Muscle layer of colon (tissue), 2 donors: ENCODE data around the gene HEXA.

Experiments used
- H3K27ac ChIP-seq: one replicate; pipeline ENCODE4 v1.7.0; 2013; ENCODE audit warnings: low read depth, mild to moderate bottlenecking, low read length, moderate library complexity
- H3K27me3 ChIP-seq, 2 donors: one replicate each; pipeline ENCODE4 v1.7.0; 2013; ENCODE audit warnings: low read length in 2 of 2, mild to moderate bottlenecking in 2 of 2; ENCODE audit not compliant: insufficient read depth in 2 of 2, control insufficient read depth in 1 of 2
- H3K36me3 ChIP-seq: one replicate; pipeline ENCODE4 v1.7.0; 2013; ENCODE audit warnings: mild to moderate bottlenecking, low read length; ENCODE audit not compliant: insufficient read depth
- H3K4me1 ChIP-seq: one replicate; pipeline ENCODE4 v1.7.0; 2013; ENCODE audit warnings: mild to moderate bottlenecking, low read length; ENCODE audit not compliant: insufficient read depth
- H3K4me3 ChIP-seq, 2 donors: one replicate each; pipeline ENCODE4 v1.7.0; 2013; ENCODE audit warnings: low read length in 2 of 2, low read depth in 1 of 2, mild to moderate bottlenecking in 1 of 2, moderate library complexity in 1 of 2
- H3K9ac ChIP-seq: one replicate; pipeline ENCODE4 v1.7.0; 2013; ENCODE audit warnings: low read length
- H3K9me3 ChIP-seq: one replicate; pipeline ENCODE4 v1.7.0; 2013; ENCODE audit warnings: mild to moderate bottlenecking, low read length
- donor health status: abdominal sarcoma.
- donor health status: Adenocarcinoma of cecum.

The HEXA gene

DNA sequence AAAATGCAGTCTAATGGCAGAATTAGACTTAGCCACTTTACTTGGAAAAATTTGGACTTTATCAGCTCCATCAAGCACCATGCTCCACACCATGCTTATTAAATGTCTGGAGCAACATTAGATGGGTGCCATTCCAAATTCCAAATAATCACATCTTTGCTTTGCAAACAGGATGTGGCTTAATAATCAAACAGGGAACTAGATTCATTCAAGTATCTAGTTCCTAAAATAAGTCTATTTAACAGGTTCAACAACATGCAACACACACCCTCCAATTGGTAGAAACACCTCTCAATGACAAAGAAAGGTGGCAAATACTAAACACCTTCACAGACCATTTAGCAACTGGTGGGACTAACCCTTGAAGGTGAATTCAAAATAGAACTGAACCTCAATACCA, 3.5 kb downstream of the HEXA start:
- Histone ChIP-seq H3K27me3 (no peaks in the 10 kb centered on the region), H3K4me3 (no peak overlapping the region), H3K36me3 (peaks cover 19% of the 10 kb centered on the region), H3K4me1 (peaks cover 35% of the 10 kb centered on the region), H3K9me3 (no peaks in the 10 kb centered on the region), H3K9ac (no peak overlapping the region), H3K27ac (no peak overlapping the region)

DNA sequence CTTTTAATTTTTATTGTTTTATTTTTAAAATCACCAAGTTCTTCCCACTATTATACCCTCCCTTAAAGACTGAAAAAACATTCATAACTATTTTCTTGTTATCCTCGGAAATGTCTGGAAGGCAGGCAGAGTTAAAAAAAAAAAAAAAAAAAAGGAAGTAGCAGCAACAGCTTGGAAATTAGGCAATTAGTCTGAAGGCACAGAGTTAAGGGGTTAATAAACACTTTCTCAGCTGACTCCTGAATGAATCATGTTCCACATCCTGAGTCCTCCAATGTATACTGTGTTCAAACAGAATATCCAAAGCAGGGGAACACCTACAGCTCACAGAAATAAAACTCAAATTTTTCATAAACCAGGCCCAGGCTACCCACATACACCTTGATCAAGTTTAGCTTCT, 5.8 kb downstream of the HEXA start:
- Histone ChIP-seq H3K4me1 (peaks cover 25% of the 10 kb centered on the region), H3K4me3 (no peak overlapping the region), H3K36me3 (peaks cover 19% of the 10 kb centered on the region)

GRCh38 chr15:72368899-72369298, 6.9 kb downstream of the HEXA start:
- H3K9ac ChIP-seq, result no peak overlapping the region
- H3K9me3 ChIP-seq, result no peaks in the 10 kb centered on the region
- no peak overlapping the region for H3K27ac ChIP-seq
- H3K27me3 ChIP-seq, result no peaks in the 10 kb centered on the region
- peaks cover 19% of the 10 kb centered on the region for H3K36me3 ChIP-seq
- no peak overlapping the region for H3K4me3 ChIP-seq
- peaks cover 14% of the 10 kb centered on the region for H3K4me1 ChIP-seq

More for the DNA sequence above, 5.8 kb downstream of the HEXA start:
- no peak overlapping the region for H3K27ac ChIP-seq
- H3K9me3 ChIP-seq, result no peaks in the 10 kb centered on the region
- H3K27me3 ChIP-seq, result no peaks in the 10 kb centered on the region
- no peak overlapping the region for H3K9ac ChIP-seq

- Histone ChIP-seq H3K4me1 (peaks cover 12% of the 10 kb centered on the region), H3K27me3 (no peaks in the 10 kb centered on the region), H3K4me3 (no peak overlapping the region), H3K27ac (no peak overlapping the region), H3K9ac (no peak overlapping the region), H3K9me3 (no peaks in the 10 kb centered on the region), H3K36me3 (peaks cover 19% of the 10 kb centered on the region)
Observed at GRCh38 chr15:72368325-72368724, 7.5 kb downstream of the HEXA start.

GRCh38 chr15:72365844-72366243, 10.0 kb downstream of the HEXA start:
- Histone ChIP-seq H3K9me3 (no peaks in the 10 kb centered on the region), H3K9ac (no peak overlapping the region), H3K36me3 (peaks cover 19% of the 10 kb centered on the region), H3K4me1 (peaks cover 5% of the 10 kb centered on the region), H3K27ac (no peak overlapping the region), H3K27me3 (no peaks in the 10 kb centered on the region), H3K4me3 (no peak overlapping the region)

GRCh38 chr15:72361176-72361575, 14.6 kb downstream of the HEXA start:
- Histone ChIP-seq H3K27me3 (no peaks in the 10 kb centered on the region), H3K4me1 (no peaks in the 10 kb centered on the region), H3K9me3 (no peaks in the 10 kb centered on the region), H3K27ac (no peak overlapping the region), H3K36me3 (peaks cover 10% of the 10 kb centered on the region), H3K4me3 (no peak overlapping the region), H3K9ac (no peak overlapping the region)

- Histone ChIP-seq H3K4me1 (no peaks in the 10 kb centered on the region), H3K27me3 (no peaks in the 10 kb centered on the region), H3K9me3 (no peaks in the 10 kb centered on the region), H3K4me3 (no peak overlapping the region), H3K9ac (no peak overlapping the region), H3K36me3 (peaks cover 32% of the 10 kb centered on the region), H3K27ac (no peak overlapping the region)
Observed at GRCh38 chr15:72358650-72359171, 17.1 kb downstream of the HEXA start.

DNA sequence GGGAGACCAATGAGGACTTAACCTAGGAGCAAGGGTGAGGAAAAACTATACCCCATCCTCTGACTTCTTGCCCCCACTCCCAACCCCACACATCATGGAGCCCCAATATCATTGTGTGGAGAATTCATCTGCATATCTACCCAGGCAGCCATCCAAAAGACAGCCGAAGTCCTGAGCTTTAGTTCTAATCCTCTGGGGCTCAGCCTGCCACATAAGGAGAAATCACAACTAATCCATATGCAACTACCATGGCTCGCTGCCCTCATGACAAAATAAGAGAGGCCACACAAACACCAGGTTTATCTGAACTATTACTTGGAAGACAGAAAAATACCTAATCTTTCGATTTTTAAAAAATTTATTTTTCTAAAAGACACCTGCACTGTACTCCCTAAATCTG, 17.7 kb downstream of the HEXA start:
- no peaks in the 10 kb centered on the region for H3K27me3 ChIP-seq
- H3K9ac ChIP-seq, result no peak overlapping the region
- peaks cover 38% of the 10 kb centered on the region for H3K36me3 ChIP-seq
- H3K4me3 ChIP-seq, result no peak overlapping the region
- H3K27ac ChIP-seq, result no peak overlapping the region
- no peaks in the 10 kb centered on the region for H3K4me1 ChIP-seq
- no peaks in the 10 kb centered on the region for H3K9me3 ChIP-seq

DNA sequence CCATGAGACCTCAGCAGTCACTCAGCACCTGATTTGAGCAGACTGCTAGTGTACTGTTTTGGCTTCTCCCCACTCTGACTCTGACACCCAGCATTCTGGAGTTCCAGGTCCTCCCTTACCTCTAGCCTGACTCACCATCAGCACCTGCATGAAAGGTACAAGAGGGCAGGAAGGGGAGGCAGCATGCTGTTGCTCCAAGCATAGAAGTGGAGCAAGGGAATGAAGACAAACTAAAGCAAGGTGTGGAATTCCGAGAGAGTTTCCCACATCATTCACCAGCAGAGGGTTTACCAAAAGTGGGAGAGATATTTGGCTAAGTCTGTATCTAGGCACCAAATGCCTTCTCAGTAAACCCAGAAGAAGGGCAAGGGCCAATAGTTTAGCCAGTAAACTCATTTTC, 21.3 kb downstream of the HEXA start:
- Histone ChIP-seq H3K36me3 (peaks cover 68% of the 10 kb centered on the region), H3K4me3 (no peak overlapping the region), H3K9me3 (no peaks in the 10 kb centered on the region), H3K4me1 (no peaks in the 10 kb centered on the region), H3K27ac (no peak overlapping the region), H3K27me3 (no peaks in the 10 kb centered on the region), H3K9ac (no peak overlapping the region)

DNA sequence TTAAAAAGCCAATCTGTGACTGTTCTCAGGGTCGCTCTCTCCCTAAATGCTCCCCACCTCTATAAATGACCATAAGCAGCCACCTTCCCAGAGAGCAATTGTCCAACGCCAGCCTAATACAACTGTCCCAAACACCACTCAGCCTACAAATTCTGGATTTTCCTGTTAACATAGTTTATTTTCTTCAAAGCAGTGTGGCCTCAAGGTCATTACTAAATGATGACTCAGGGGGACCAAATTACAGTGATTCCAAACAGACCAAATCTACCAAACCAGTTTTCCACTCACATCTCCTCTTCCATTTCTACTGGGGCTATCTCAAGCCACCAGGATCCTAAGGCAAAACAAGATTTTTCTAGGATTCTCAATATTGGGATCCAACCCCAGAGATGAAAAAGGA, 22.5 kb downstream of the HEXA start:
- Histone ChIP-seq H3K9ac (no peak overlapping the region), H3K36me3 (peaks cover 80% of the 10 kb centered on the region), H3K4me1 (no peaks in the 10 kb centered on the region), H3K4me3 (no peak overlapping the region), H3K27ac (no peak overlapping the region), H3K9me3 (no peaks in the 10 kb centered on the region), H3K27me3 (no peaks in the 10 kb centered on the region)

DNA sequence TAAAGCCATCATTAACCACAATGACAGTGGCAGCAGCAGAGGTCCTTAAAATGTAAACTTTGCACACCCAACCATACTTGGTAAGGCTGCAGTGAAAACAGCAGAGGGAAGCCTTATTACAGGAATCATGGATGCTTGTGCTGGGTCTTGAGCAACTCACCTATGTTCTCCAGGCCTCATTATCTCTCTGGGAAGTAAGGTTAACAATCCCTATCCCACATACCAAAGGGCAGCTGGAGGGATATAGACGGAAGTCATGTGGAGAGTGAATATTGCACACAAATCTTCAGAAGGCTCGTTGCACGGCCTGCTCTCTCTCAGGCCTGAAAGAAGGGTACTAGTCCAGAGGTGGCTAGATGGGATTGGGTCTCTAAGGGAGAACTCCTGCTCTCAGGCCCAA, 30.0 kb downstream of the HEXA start:
- Histone ChIP-seq H3K27ac (no peak overlapping the region), H3K36me3 (peaks cover 67% of the 10 kb centered on the region), H3K9ac (no peak overlapping the region), H3K27me3 (no peaks in the 10 kb centered on the region), H3K4me3 (no peak overlapping the region), H3K4me1 (no peaks in the 10 kb centered on the region), H3K9me3 (no peaks in the 10 kb centered on the region)

- H3K36me3 ChIP-seq, result peaks cover 62% of the 10 kb centered on the region
- H3K27me3 ChIP-seq, result no peaks in the 10 kb centered on the region
- no peak overlapping the region for H3K9ac ChIP-seq
- H3K27ac ChIP-seq, result no peak overlapping the region
- H3K4me3 ChIP-seq, result no peak overlapping the region
- H3K4me1 ChIP-seq, result no peaks in the 10 kb centered on the region
- no peaks in the 10 kb centered on the region for H3K9me3 ChIP-seq
Observed at GRCh38 chr15:72345280-72345679, 30.5 kb downstream of the HEXA start.
